Body of pancreas (tissue), 4 donors: Measurements from ENCODE around the gene EHBP1L1. TPM values are rescaled to one million over a fixed set of nuclear protein-coding genes. Genes with fewer than 3 reads are reported as not detected.

Experiments
- ATAC-seq: fragments of 150-250 bp; one replicate; pipeline ENCODE4 v1.9.1; 2016
- DNase-seq, 4 donors: peaks; one replicate each; pipeline ENCODE4 v3.0.0-alpha.2; 2019
- H3K27ac ChIP-seq, 4 donors: fragments of 200-600 bp; sonication (generic); 1 replicate in 3 of 4; 2 replicates in 1 of 4; pipeline versions ENCODE4 v1.5.1 to v1.6.1; 2016 to 2019; ENCODE audit warnings: mild to moderate bottlenecking in 1 of 4, mixed read lengths in 1 of 4, moderate library complexity in 1 of 4
- H3K27me3 ChIP-seq, 2 donors: fragments of 200-600 bp; sonication (generic); one replicate each; pipeline ENCODE4 v1.6.0; 2016; ENCODE audit warnings: mild to moderate bottlenecking in 1 of 2
- H3K36me3 ChIP-seq, 2 donors: fragments of 200-600 bp; sonication (generic); replicated peaks in 1 of 2; 2 replicates each; pipeline ENCODE4 v1.5.1; 2016; ENCODE audit warnings: low read depth in 2 of 2; ENCODE audit not compliant: insufficient read depth in 1 of 2
- H3K4me1 ChIP-seq: fragments of 200-600 bp; sonication (generic); one replicate; pipeline ENCODE4 v1.6.0; 2016
- H3K4me3 ChIP-seq, 2 donors: fragments of 200-600 bp; sonication (generic); 1 replicate in 1 of 2; 2 replicates in 1 of 2; pipeline ENCODE4 v1.5.1; 2016 to 2019
- H3K9me3 ChIP-seq, 3 donors: fragments of 200-600 bp; sonication (generic); 1 replicate in 2 of 3; 2 replicates in 1 of 3; pipeline ENCODE4 v1.5.1; 2016
- POLR2A ChIP-seq, 3 donors: fragments of 450-650 bp; IDR thresholded peaks; one replicate each; pipeline ENCODE4 v1.6.1; 2016; ENCODE audit warnings: antibody characterized with exemption in 3 of 3, mild to moderate bottlenecking in 2 of 3
- WGBS, 2 donors: methylation state at CpG; one replicate each; pipeline ENCODE4 v1.1.5; 2017; 5-methylcytosine and 5-hydroxymethylcytosine counted together
- intact Hi-C: fragments of 100-400 bp; cut with DNase I; formaldehyde crosslinking; loops from one replicate; pipeline ENCODE4 v1.15.1; 2023
- total RNA-seq, 2 donors: library from RNA; depleted of rRNA; stranded (reverse); fragments of >200 nt; gene quantifications; one replicate each; pipeline ENCODE4 v1.1.0, GENCODE V29; 2016
- TF ChIP-seq, protein P1 (sequence below), 7 experiments: fragments of 450-650 bp in 4 of 7; fragments of 200-600 bp in 3 of 7; sonication (generic) in 3 of 7; IDR thresholded peaks; one replicate each; pipeline ENCODE4 v1.5.1; 2016 to 2019; ENCODE audit warnings: antibody characterized with exemption in 7 of 7

The EHBP1L1 gene
- total RNA-seq, 2 donors from 2014 or later = 35.0 to 76.1 TPM

GRCh38 chr11:65574811-65575567 lies 864 bp upstream of the EHBP1L1 start:
- ATAC-seq = no peak
- Histone ChIP-seq H3K36me3 (no peaks in the 10 kb centered on the region), H3K9me3 (no peaks in the 10 kb centered on the region), H3K4me1 (peaks cover 61% of the 10 kb centered on the region), H3K4me3 (peak overlapping the region in 1 of 2 donors; percentile 25), H3K27me3 (no peaks in the 10 kb centered on the region), H3K27ac (peak overlapping the region; percentile 72 to 94 (median 86))
- TF ChIP-seq, protein P1, sequence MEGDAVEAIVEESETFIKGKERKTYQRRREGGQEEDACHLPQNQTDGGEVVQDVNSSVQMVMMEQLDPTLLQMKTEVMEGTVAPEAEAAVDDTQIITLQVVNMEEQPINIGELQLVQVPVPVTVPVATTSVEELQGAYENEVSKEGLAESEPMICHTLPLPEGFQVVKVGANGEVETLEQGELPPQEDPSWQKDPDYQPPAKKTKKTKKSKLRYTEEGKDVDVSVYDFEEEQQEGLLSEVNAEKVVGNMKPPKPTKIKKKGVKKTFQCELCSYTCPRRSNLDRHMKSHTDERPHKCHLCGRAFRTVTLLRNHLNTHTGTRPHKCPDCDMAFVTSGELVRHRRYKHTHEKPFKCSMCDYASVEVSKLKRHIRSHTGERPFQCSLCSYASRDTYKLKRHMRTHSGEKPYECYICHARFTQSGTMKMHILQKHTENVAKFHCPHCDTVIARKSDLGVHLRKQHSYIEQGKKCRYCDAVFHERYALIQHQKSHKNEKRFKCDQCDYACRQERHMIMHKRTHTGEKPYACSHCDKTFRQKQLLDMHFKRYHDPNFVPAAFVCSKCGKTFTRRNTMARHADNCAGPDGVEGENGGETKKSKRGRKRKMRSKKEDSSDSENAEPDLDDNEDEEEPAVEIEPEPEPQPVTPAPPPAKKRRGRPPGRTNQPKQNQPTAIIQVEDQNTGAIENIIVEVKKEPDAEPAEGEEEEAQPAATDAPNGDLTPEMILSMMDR (IDR thresholded peaks at IDR 0.05) = no peak
- peak in 1 of 3 donors; percentile 21 for TF ChIP-seq POLR2A (IDR thresholded peaks at IDR 0.05)
- WGBS, 2 donors = 16 to 36% methylated on average over 7 to 28 of the region's 28 CpGs
- peak; percentile 62 to 85 (median 79) for DNase-seq
- intact Hi-C loops = no loop called here

GRCh38 chr11:65576232-65576866 lies 496 bp downstream of the EHBP1L1 start:
- TF ChIP-seq POLR2A (IDR thresholded peaks at IDR 0.05) = no peak
- TF ChIP-seq, protein P1 (IDR thresholded peaks at IDR 0.05) = no peak
- 28 to 67% methylated on average over 5 to 26 of the region's 26 CpGs for WGBS, 2 donors
- ATAC-seq (no peak), DNase-seq (peak in 2 of 4 donors; percentile 36 to 39)
- peaks cover 0 to 1% of the 10 kb centered on the region in 2 donors for H3K36me3 ChIP-seq
- peaks cover 54% of the 10 kb centered on the region for H3K4me1 ChIP-seq
- H3K27me3 ChIP-seq = no peaks in the 10 kb centered on the region
- H3K4me3 ChIP-seq = peak overlapping the region in 1 of 2 donors; percentile 3
- intact Hi-C loops = no loop called here
- H3K9me3 ChIP-seq = no peaks in the 10 kb centered on the region
- H3K27ac ChIP-seq = peak overlapping the region; percentile 45 to 94 (median 86)

GRCh38 chr11:65576867-65577755 lies 1.3 kb downstream of the EHBP1L1 start:
- Histone ChIP-seq H3K4me1 (peaks cover 46% of the 10 kb centered on the region), H3K27ac (peak overlapping the region in 2 of 4 donors; percentile 92 to 94), H3K36me3 (peaks cover 0 to 1% of the 10 kb centered on the region in 2 donors), H3K27me3 (no peaks in the 10 kb centered on the region), H3K9me3 (no peaks in the 10 kb centered on the region), H3K4me3 (no peak overlapping the region)
- DNase-seq (peak in 3 of 4 donors; percentile 53 to 86 (median 71)), ATAC-seq (no peak)
- peak in 1 of 3 donors; percentile 36 for TF ChIP-seq POLR2A (IDR thresholded peaks at IDR 0.05)
- TF ChIP-seq, protein P1 (IDR thresholded peaks at IDR 0.05) = no peak
- intact Hi-C loops = no loop called here
- 57 to 66% methylated on average over 5 to 18 of the region's 18 CpGs for WGBS, 2 donors

DNA sequence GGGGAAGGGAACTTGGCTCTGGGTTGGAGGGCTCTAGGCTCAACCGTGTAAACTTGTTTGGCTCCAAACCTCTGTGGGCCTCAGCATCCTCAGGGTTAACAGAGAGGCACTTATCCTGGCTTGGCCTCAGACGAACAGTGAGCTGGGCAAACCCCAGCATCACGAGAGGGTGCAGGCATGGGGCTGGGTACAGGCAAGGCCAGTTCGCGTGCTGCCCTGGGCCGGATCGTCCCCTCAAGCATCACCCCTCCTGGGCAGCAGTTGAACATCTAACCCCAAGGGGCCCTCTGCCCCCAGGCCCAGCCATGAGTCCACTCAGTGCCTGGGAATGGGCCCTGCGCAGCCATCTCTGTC lies 1.9 kb downstream of the EHBP1L1 start:
- peaks cover 45% of the 10 kb centered on the region for H3K4me1 ChIP-seq
- WGBS, 2 donors = 51 to 75% methylated on average over 4 to 7 of the region's 8 CpGs
- TF ChIP-seq, protein P1 (IDR thresholded peaks at IDR 0.05) = no peak
- TF ChIP-seq POLR2A (IDR thresholded peaks at IDR 0.05) = no peak
- ATAC-seq (no peak), DNase-seq (no peak)
- H3K36me3 ChIP-seq = peaks cover 0 to 1% of the 10 kb centered on the region in 2 donors
- no peaks in the 10 kb centered on the region for H3K27me3 ChIP-seq
- H3K4me3 ChIP-seq = no peak overlapping the region
- intact Hi-C loops = no loop called here
- no peaks in the 10 kb centered on the region for H3K9me3 ChIP-seq
- H3K27ac ChIP-seq = peak overlapping the region in 2 of 4 donors; percentile 92 to 94
